Measurements from ENCODE around the gene TRPM3.

- no peak for TF ChIP-seq YY1 (IDR thresholded peaks at IDR 0.05)
- TF ChIP-seq CTCF (IDR thresholded peaks at IDR 0.05; ENCODE audit: low read depth, low read length, missing input control) = no peak
- no peak for TF ChIP-seq MAX (IDR thresholded peaks at IDR 0.05)
Observed at GRCh38 chr9:70859694-70860093, 261.7 kb downstream of the TRPM3 start.

Measured in liver (tissue), 2 donors.